ENCODE data around the gene ZNF430.

- TF ChIP-seq CTCF (IDR thresholded peaks at IDR 0.05) (no peak), POLR2A (IDR thresholded peaks at IDR 0.05) (no peak)
These were observed 74.0 kb downstream of the ZNF430 start for GRCh38 chr19:21094347-21095025.
